Cardiac muscle cell (in vitro differentiated cells and primary cell): ENCODE data around the gene SGTB. TPM values are rescaled to one million over a fixed set of nuclear protein-coding genes. Genes with fewer than 3 reads are reported as not detected.

Experiments used
- DNase-seq, 2 donors: peaks; one replicate each; pipeline versions ENCODE4 v3.0.0 to v3.0.0-alpha.2; 2010 to 2017; ENCODE audit warnings: low read depth in 1 of 2, low spot score in 1 of 2
- H3K27ac ChIP-seq: fragments of 200-600 bp; sonication (generic); 2 replicates; pipeline ENCODE4 v1.5.1; 2016
- H3K27me3 ChIP-seq: fragments of 200-600 bp; sonication (generic); 2 replicates; pipeline ENCODE4 v1.6.0; 2016; ENCODE audit warnings: control low read depth
- H3K36me3 ChIP-seq: fragments of 200-600 bp; sonication (generic); 2 replicates; pipeline ENCODE4 v1.5.1; 2016; ENCODE audit warnings: control low read depth
- H3K4me1 ChIP-seq: fragments of 200-600 bp; sonication (generic); 2 replicates; pipeline ENCODE4 v1.8.1; 2017; ENCODE audit warnings: low read depth, mild to moderate bottlenecking, mixed run types
- H3K4me3 ChIP-seq: fragments of 200-600 bp; sonication (generic); 2 replicates; pipeline ENCODE4 v1.5.1; 2016; ENCODE audit warnings: mild to moderate bottlenecking
- H3K9me3 ChIP-seq: fragments of 200-600 bp; sonication (generic); 2 replicates; pipeline ENCODE4 v1.5.1; 2017; ENCODE audit warnings: low read depth, mild to moderate bottlenecking, control low read depth
- polyA plus RNA-seq: library from polyadenylated mRNA; unstranded; fragments of >200 nt; fragmentation: Nextera tagmentation; extraction: Ambion mirVana; gene quantifications from 2 replicates; pipeline ENCODE4 v1.2.1, GENCODE V29; 2016
- total RNA-seq: library from RNA; depleted of rRNA; stranded (reverse); fragments of >200 nt; gene quantifications from 2 replicates; pipeline ENCODE4 v1.2.3, GENCODE V29; 2016
- TF ChIP-seq, protein P1 (sequence below): IDR thresholded peaks from 2 replicates; pipeline ENCODE4 v1.5.1; 2012; ENCODE audit warnings: low read depth, mild to moderate bottlenecking, low read length

SGTB gene
- total and polyA plus RNA-seq, 2 experiments from 2014 or later = 2.9 to 5.9 TPM

DNA sequence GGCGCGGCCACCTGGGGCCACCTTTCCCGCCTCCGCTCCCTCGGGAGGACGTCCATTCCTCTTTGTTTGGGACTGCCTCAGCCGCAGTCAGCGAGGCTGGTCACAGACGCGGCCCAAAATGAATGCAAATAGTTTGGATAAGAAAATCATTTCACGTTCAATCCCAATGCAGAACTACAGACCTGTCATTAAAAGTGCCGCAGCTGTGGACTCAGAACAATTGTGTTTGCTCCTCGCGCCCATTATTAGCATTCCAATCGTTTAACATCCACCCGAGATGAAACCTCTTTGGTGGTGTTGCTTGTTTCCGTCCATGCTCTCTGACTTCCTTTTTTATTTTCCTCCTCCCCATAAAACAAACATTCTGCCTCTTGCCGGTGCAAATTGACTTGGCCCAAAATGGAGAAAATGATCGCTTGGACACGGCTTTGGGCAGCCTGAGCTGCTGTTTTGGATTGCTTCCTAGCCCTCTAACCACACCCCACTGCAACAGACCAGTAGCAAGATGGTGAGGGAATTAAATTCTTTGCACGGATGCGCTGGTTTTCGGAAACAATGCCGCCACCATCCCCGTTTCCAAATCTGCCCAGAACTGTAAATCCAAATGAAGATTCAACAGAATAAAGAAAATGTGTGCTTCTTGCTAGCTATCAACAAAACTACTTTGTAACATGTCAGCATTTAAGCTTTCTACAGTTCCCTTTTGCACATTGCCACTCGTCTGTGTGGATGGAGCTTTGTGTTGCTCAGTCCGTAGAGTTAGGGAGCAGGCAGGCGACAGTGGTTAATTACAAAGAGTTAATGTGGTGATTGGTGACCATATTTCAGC lies 880 bp upstream of the SGTB start:
- H3K4me3 ChIP-seq = peak overlapping the region; percentile 79
- H3K36me3 ChIP-seq = peaks cover 3% of the 10 kb centered on the region
- no peaks in the 10 kb centered on the region for H3K27me3 ChIP-seq
- H3K4me1 ChIP-seq = no peaks in the 10 kb centered on the region
- TF ChIP-seq, protein P1, sequence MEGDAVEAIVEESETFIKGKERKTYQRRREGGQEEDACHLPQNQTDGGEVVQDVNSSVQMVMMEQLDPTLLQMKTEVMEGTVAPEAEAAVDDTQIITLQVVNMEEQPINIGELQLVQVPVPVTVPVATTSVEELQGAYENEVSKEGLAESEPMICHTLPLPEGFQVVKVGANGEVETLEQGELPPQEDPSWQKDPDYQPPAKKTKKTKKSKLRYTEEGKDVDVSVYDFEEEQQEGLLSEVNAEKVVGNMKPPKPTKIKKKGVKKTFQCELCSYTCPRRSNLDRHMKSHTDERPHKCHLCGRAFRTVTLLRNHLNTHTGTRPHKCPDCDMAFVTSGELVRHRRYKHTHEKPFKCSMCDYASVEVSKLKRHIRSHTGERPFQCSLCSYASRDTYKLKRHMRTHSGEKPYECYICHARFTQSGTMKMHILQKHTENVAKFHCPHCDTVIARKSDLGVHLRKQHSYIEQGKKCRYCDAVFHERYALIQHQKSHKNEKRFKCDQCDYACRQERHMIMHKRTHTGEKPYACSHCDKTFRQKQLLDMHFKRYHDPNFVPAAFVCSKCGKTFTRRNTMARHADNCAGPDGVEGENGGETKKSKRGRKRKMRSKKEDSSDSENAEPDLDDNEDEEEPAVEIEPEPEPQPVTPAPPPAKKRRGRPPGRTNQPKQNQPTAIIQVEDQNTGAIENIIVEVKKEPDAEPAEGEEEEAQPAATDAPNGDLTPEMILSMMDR = no peak
- DNase-seq = peak; percentile 50 to 79
- no peaks in the 10 kb centered on the region for H3K9me3 ChIP-seq
- H3K27ac ChIP-seq = peak overlapping the region; percentile 38

- Histone ChIP-seq H3K27me3 (no peaks in the 10 kb centered on the region), H3K4me1 (no peaks in the 10 kb centered on the region), H3K4me3 (peak overlapping the region; percentile 79), H3K27ac (peak overlapping the region; percentile 13), H3K36me3 (peaks cover 3% of the 10 kb centered on the region), H3K9me3 (no peaks in the 10 kb centered on the region)
- peak; percentile 64 to 77 for DNase-seq
- TF ChIP-seq, protein P1 = no peak
Observed at GRCh38 chr5:65721050-65721719, 724 bp downstream of the SGTB start.

GRCh38 chr5:65718576-65719310 lies 3.2 kb downstream of the SGTB start:
- H3K36me3 ChIP-seq = peaks cover 3% of the 10 kb centered on the region
- H3K27me3 ChIP-seq = no peaks in the 10 kb centered on the region
- no peak for DNase-seq
- no peak overlapping the region for H3K4me3 ChIP-seq
- no peaks in the 10 kb centered on the region for H3K4me1 ChIP-seq
- H3K9me3 ChIP-seq = no peaks in the 10 kb centered on the region
- no peak overlapping the region for H3K27ac ChIP-seq
- TF ChIP-seq, protein P1 = no peak

- DNase-seq = peak in 1 of 2 donors; percentile 13
- H3K27me3 ChIP-seq = no peaks in the 10 kb centered on the region
- TF ChIP-seq, protein P1 = no peak
- no peak overlapping the region for H3K4me3 ChIP-seq
- peaks cover 9% of the 10 kb centered on the region for H3K4me1 ChIP-seq
- H3K9me3 ChIP-seq = no peaks in the 10 kb centered on the region
- H3K27ac ChIP-seq = no peak overlapping the region
- peaks cover 6% of the 10 kb centered on the region for H3K36me3 ChIP-seq
Observed at GRCh38 chr5:65708145-65708544, 13.8 kb downstream of the SGTB start.

- peaks cover 9% of the 10 kb centered on the region for H3K4me1 ChIP-seq
- H3K27ac ChIP-seq = no peak overlapping the region
- no peaks in the 10 kb centered on the region for H3K9me3 ChIP-seq
- peaks cover 4% of the 10 kb centered on the region for H3K36me3 ChIP-seq
- TF ChIP-seq, protein P1 = no peak
- no peak for DNase-seq
- no peak overlapping the region for H3K4me3 ChIP-seq
- H3K27me3 ChIP-seq = no peaks in the 10 kb centered on the region
Observed at GRCh38 chr5:65707663-65708062, 14.2 kb downstream of the SGTB start.
